ENCODE results near the gene ANKRD45. TPM values are rescaled to one million over a fixed set of nuclear protein-coding genes. Genes with fewer than 3 reads are reported as not detected.
"Not testable (repeated sequence)": the region's sequence is repeated elsewhere in the genome, so short reads cannot be mapped to it uniquely, and the experiment has no call there.

The ANKRD45 gene
- total RNA-seq, 2 donors from 2014 or later: 0.49 to 0.96 TPM

GRCh38 chr1:173573596-173573995 lies 96.1 kb downstream of the ANKRD45 start:
- TF ChIP-seq CTCF (IDR thresholded peaks at IDR 0.05): no peak
- no peak overlapping the region for H3K27ac ChIP-seq
- H3K27me3 ChIP-seq: no peaks in the 10 kb centered on the region
- intact Hi-C loops (cut with DNase I): no loop called here
- no peak for DNase-seq
- H3K9me3 ChIP-seq: no peaks in the 10 kb centered on the region
- H3K9ac ChIP-seq (ENCODE audit: low read depth in 2 of 2, low read length in 2 of 2): no peak overlapping the region
- H3K4me3 ChIP-seq: no peak overlapping the region
- H3K4me1 ChIP-seq: no peaks in the 10 kb centered on the region
- no peaks in the 10 kb centered on the region for H3K36me3 ChIP-seq

- H3K4me1 ChIP-seq: no peaks in the 10 kb centered on the region
- H3K9me3 ChIP-seq: no peaks in the 10 kb centered on the region
- intact Hi-C loops (cut with DNase I): no loop called here
- H3K36me3 ChIP-seq: no peaks in the 10 kb centered on the region
- no peak overlapping the region for H3K27ac ChIP-seq
- no peaks in the 10 kb centered on the region for H3K27me3 ChIP-seq
- no peak for TF ChIP-seq CTCF (IDR thresholded peaks at IDR 0.05)
- no peak for DNase-seq
- H3K4me3 ChIP-seq: no peak overlapping the region
- H3K9ac ChIP-seq (ENCODE audit: low read depth in 2 of 2, low read length in 2 of 2): no peak overlapping the region
Observed at GRCh38 chr1:173572201-173572873, 97.3 kb downstream of the ANKRD45 start.

GRCh38 chr1:173570370-173571007 lies 99.2 kb downstream of the ANKRD45 start:
- Histone ChIP-seq H3K4me3 (no peak overlapping the region), H3K36me3 (no peaks in the 10 kb centered on the region), H3K27ac (no peak overlapping the region), H3K9me3 (no peaks in the 10 kb centered on the region), H3K27me3 (no peaks in the 10 kb centered on the region), H3K9ac (ENCODE audit: low read depth in 2 of 2, low read length in 2 of 2) (no peak overlapping the region), H3K4me1 (no peaks in the 10 kb centered on the region)
- intact Hi-C loops (cut with DNase I): no loop called here
- no peak for DNase-seq
- no peak for TF ChIP-seq CTCF (IDR thresholded peaks at IDR 0.05)

- Histone ChIP-seq H3K4me1 (no peaks in the 10 kb centered on the region), H3K27ac (no peak overlapping the region), H3K9me3 (no peaks in the 10 kb centered on the region), H3K9ac (ENCODE audit: low read depth in 2 of 2, low read length in 2 of 2) (no peak overlapping the region), H3K27me3 (no peaks in the 10 kb centered on the region), H3K36me3 (no peaks in the 10 kb centered on the region), H3K4me3 (no peak overlapping the region)
- intact Hi-C loops (cut with DNase I): no loop called here
- no peak for TF ChIP-seq CTCF (IDR thresholded peaks at IDR 0.05)
- no peak for DNase-seq
Observed at GRCh38 chr1:173568483-173568882, 101.2 kb downstream of the ANKRD45 start.

GRCh38 chr1:173563846-173564245 lies 105.8 kb downstream of the ANKRD45 start:
- H3K27me3 ChIP-seq; H3K36me3 ChIP-seq; DNase-seq; intact Hi-C loops (cut with DNase I); H3K4me1 ChIP-seq; H3K4me3 ChIP-seq; H3K9ac ChIP-seq (ENCODE audit: low read depth in 2 of 2, low read length in 2 of 2); H3K27ac ChIP-seq; H3K9me3 ChIP-seq: not testable (repeated sequence)

- no peaks in the 10 kb centered on the region for H3K4me1 ChIP-seq
- no peaks in the 10 kb centered on the region for H3K27me3 ChIP-seq
- H3K4me3 ChIP-seq: no peak overlapping the region
- no peak for TF ChIP-seq CTCF (IDR thresholded peaks at IDR 0.05)
- H3K27ac ChIP-seq: no peak overlapping the region
- intact Hi-C loops (cut with DNase I): no loop called here
- no peak for DNase-seq
- no peaks in the 10 kb centered on the region for H3K36me3 ChIP-seq
- H3K9ac ChIP-seq (ENCODE audit: low read depth in 2 of 2, low read length in 2 of 2): no peak overlapping the region
- H3K9me3 ChIP-seq: no peaks in the 10 kb centered on the region
Observed at GRCh38 chr1:173562813-173563212, 106.8 kb downstream of the ANKRD45 start.
